OCI-LY1 (cell line): Measurements from ENCODE around the gene FHIT.

ENCODE experiments used
- H2AFZ ChIP-seq: fragments of 200-600 bp; sonication (generic), shearing (Covaris generic); 2 replicates; pipeline ENCODE4 v1.6.0; 2014; ENCODE audit warnings: antibody characterized with exemption, mild to moderate bottlenecking, low read length
- H3F3A ChIP-seq: fragments of 200-600 bp; sonication (generic), shearing (Covaris generic); 2 replicates; pipeline ENCODE4 v1.6.0; 2014; ENCODE audit warnings: mild to moderate bottlenecking, antibody characterized with exemption, low read length, moderate library complexity; ENCODE audit not compliant: insufficient read depth
- H3K27ac ChIP-seq: fragments of 200-600 bp; sonication (generic); 2 replicates; pipeline ENCODE4 v1.5.1; 2014; ENCODE audit warnings: low read length, mixed run types, mild to moderate bottlenecking, low read depth; ENCODE audit not compliant: poor library complexity, severe bottlenecking
- H3K27me3 ChIP-seq: fragments of 200-600 bp; sonication (generic); 2 replicates; pipeline ENCODE4 v1.6.0; 2014; ENCODE audit warnings: antibody characterized with exemption, mild to moderate bottlenecking, low read length, moderate library complexity; ENCODE audit not compliant: insufficient read depth
- H3K36me3 ChIP-seq: fragments of 200-600 bp; sonication (generic); 2 replicates; pipeline ENCODE4 v1.6.1; 2014; ENCODE audit warnings: mild to moderate bottlenecking, antibody characterized with exemption, low read length, moderate library complexity, mixed read lengths; ENCODE audit not compliant: insufficient read depth
- H3K4me1 ChIP-seq: fragments of 200-600 bp; sonication (generic); 2 replicates; pipeline ENCODE4 v1.5.1; 2014; ENCODE audit warnings: mild to moderate bottlenecking, low read length, moderate library complexity; ENCODE audit not compliant: insufficient read depth, severe bottlenecking
- H3K4me2 ChIP-seq: fragments of 200-600 bp; sonication (generic), shearing (Covaris generic); 2 replicates; pipeline ENCODE4 v1.6.1; 2014; ENCODE audit warnings: low read length
- H3K4me3 ChIP-seq: fragments of 200-600 bp; sonication (generic); 2 replicates; pipeline ENCODE4 v1.5.1; 2014; ENCODE audit warnings: low read length, low read depth, mild to moderate bottlenecking, mixed read lengths; ENCODE audit not compliant: poor library complexity, severe bottlenecking
- H3K79me2 ChIP-seq: fragments of 200-600 bp; shearing (Covaris generic); 2 replicates; pipeline ENCODE4 v1.6.1; 2016; ENCODE audit warnings: mixed run types, low read length, mixed read lengths; ENCODE audit not compliant: insufficient read depth
- H3K9ac ChIP-seq: fragments of 200-600 bp; sonication (generic), shearing (Covaris generic); 2 replicates; pipeline ENCODE4 v1.6.1; 2014; ENCODE audit warnings: mild to moderate bottlenecking, low read length, mixed read lengths
- H3K9me2 ChIP-seq: fragments of 200-600 bp; sonication (generic), shearing (Covaris generic); 2 replicates; pipeline ENCODE4 v1.6.1; 2014; ENCODE audit warnings: low read depth, mild to moderate bottlenecking, low read length, mixed read lengths
- H3K9me3 ChIP-seq: fragments of 200-600 bp; shearing (Covaris generic); 2 replicates; pipeline ENCODE4 v1.6.1; 2014; ENCODE audit warnings: low read length, mixed read lengths
- H4K20me1 ChIP-seq: fragments of 200-600 bp; sonication (generic), shearing (Covaris generic); 2 replicates; pipeline ENCODE4 v1.6.0; 2016; ENCODE audit warnings: mild to moderate bottlenecking, low read length; ENCODE audit not compliant: insufficient read depth
- EZH2 ChIP-seq: fragments of 200-600 bp; sonication (generic), shearing (Covaris generic); IDR thresholded peaks from 2 replicates; pipeline ENCODE4 v1.8.0; 2017; ENCODE audit warnings: borderline replicate concordance, mixed run types, mild to moderate bottlenecking, antibody characterized with exemption, low read length, moderate library complexity, mixed read lengths
- TF ChIP-seq, protein P1 (sequence below): fragments of 200-600 bp; sonication (generic), shearing (Covaris generic); IDR thresholded peaks from 2 replicates; pipeline ENCODE4 v1.5.1; 2017; ENCODE audit warnings: mild to moderate bottlenecking, antibody characterized with exemption, low read length, moderate library complexity, mixed read lengths

The FHIT gene

DNA sequence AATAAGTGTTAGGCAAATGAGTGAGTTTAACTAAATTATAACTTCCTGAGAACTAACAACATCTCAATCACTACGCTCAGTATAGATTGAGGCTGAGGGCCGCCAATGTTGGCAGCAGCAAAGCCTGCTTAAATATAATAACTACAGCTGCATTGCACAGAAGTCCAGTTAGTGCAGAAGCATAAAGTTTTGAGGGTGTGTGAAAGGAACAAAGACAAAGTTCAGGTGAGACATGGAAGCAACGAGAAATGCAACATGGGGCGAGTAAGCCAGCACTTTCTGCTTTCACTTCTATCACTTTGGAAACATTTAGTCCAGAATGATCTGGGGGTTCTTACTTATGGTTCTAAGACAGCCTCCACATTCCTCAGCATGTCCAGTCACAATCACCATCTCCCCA, 1149.1 kb downstream of the FHIT start:
- H4K20me1 ChIP-seq: no peaks in the 10 kb centered on the region
- H3K4me1 ChIP-seq: no peaks in the 10 kb centered on the region
- H3K9me3 ChIP-seq: no peaks in the 10 kb centered on the region
- no peak overlapping the region for H3K4me2 ChIP-seq
- H3K4me3 ChIP-seq: no peak overlapping the region
- H3K27ac ChIP-seq: no peak overlapping the region
- H3K9me2 ChIP-seq: no peaks in the 10 kb centered on the region
- no peak overlapping the region for H3K9ac ChIP-seq
- H3K27me3 ChIP-seq: no peaks in the 10 kb centered on the region
- H3F3A ChIP-seq: no peaks in the 10 kb centered on the region
- no peaks in the 10 kb centered on the region for H3K79me2 ChIP-seq
- no peak for TF ChIP-seq EZH2
- TF ChIP-seq, protein P1, sequence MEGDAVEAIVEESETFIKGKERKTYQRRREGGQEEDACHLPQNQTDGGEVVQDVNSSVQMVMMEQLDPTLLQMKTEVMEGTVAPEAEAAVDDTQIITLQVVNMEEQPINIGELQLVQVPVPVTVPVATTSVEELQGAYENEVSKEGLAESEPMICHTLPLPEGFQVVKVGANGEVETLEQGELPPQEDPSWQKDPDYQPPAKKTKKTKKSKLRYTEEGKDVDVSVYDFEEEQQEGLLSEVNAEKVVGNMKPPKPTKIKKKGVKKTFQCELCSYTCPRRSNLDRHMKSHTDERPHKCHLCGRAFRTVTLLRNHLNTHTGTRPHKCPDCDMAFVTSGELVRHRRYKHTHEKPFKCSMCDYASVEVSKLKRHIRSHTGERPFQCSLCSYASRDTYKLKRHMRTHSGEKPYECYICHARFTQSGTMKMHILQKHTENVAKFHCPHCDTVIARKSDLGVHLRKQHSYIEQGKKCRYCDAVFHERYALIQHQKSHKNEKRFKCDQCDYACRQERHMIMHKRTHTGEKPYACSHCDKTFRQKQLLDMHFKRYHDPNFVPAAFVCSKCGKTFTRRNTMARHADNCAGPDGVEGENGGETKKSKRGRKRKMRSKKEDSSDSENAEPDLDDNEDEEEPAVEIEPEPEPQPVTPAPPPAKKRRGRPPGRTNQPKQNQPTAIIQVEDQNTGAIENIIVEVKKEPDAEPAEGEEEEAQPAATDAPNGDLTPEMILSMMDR: no peak
- no peaks in the 10 kb centered on the region for H3K36me3 ChIP-seq
- H2AFZ ChIP-seq: no peak overlapping the region

DNA sequence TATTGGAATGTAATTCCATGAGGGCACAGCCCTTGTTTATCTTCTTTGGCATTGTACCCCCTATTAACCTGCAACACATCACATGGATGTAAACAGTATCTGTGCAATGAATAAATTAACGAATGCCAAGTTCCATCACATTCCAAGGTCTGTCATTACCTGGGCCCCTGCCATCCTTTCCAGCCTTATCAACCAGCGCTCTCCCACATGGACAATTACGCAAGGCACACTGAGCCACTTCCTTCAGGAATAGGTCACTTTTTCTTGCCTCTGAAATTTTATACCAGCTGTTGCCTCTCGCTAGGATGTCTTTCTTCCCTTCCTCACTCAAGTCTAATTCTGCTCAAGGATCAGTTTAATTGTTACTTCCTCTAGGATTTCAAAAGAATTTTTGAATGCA, 1149.6 kb downstream of the FHIT start:
- no peaks in the 10 kb centered on the region for H4K20me1 ChIP-seq
- no peaks in the 10 kb centered on the region for H3K4me1 ChIP-seq
- H3K9ac ChIP-seq: no peak overlapping the region
- no peaks in the 10 kb centered on the region for H3K36me3 ChIP-seq
- no peaks in the 10 kb centered on the region for H3F3A ChIP-seq
- H3K27me3 ChIP-seq: no peaks in the 10 kb centered on the region
- no peak overlapping the region for H3K27ac ChIP-seq
- H3K4me2 ChIP-seq: no peak overlapping the region
- H2AFZ ChIP-seq: no peak overlapping the region
- no peak overlapping the region for H3K4me3 ChIP-seq
- no peaks in the 10 kb centered on the region for H3K79me2 ChIP-seq
- no peaks in the 10 kb centered on the region for H3K9me3 ChIP-seq
- TF ChIP-seq EZH2: no peak
- TF ChIP-seq, protein P1: no peak
- H3K9me2 ChIP-seq: no peaks in the 10 kb centered on the region

DNA sequence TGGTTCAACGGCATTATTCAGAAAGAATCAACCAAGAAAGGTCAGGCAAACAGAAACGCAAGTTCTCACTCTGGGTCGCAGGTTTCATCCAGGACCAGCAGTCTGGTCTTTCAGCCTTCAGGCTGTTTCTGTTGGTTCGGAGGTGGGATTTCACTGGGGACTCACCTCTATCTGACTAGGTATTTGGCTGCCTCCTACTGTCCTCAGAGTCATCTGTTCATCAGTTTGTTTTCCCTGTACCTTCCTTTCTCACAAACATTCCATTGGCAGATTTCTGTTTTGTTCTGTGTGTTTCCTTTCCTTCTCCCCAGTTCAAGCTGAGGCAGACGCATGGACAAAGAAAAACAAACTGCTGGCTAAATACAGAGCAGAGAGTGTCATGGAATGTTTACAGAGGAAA, 1154.8 kb downstream of the FHIT start:
- Histone ChIP-seq H3K9ac (no peak overlapping the region), H3K9me2 (no peaks in the 10 kb centered on the region), H3K9me3 (no peaks in the 10 kb centered on the region; the same call in 1 of the 2 replicates), H3F3A (no peaks in the 10 kb centered on the region), H3K36me3 (no peaks in the 10 kb centered on the region; the same call in 1 of the 2 replicates), H3K27ac (no peak overlapping the region), H2AFZ (no peak overlapping the region), H3K79me2 (no peaks in the 10 kb centered on the region), H3K4me1 (no peaks in the 10 kb centered on the region), H3K27me3 (no peaks in the 10 kb centered on the region), H3K4me3 (no peak overlapping the region), H4K20me1 (no peaks in the 10 kb centered on the region), H3K4me2 (no peak overlapping the region)
- no peak for TF ChIP-seq EZH2
- TF ChIP-seq, protein P1: no peak
